SHP77 treated with DMSO at 0.1 percent for 48 hours (cell line): ENCODE results near the gene KRTAP20-1.

ENCODE experiments used
- DNase-seq: peaks from one replicate; lab custom pipeline; 2025; lab: John Stamatoyannopoulos, UW

Gene KRTAP20-1

DNA sequence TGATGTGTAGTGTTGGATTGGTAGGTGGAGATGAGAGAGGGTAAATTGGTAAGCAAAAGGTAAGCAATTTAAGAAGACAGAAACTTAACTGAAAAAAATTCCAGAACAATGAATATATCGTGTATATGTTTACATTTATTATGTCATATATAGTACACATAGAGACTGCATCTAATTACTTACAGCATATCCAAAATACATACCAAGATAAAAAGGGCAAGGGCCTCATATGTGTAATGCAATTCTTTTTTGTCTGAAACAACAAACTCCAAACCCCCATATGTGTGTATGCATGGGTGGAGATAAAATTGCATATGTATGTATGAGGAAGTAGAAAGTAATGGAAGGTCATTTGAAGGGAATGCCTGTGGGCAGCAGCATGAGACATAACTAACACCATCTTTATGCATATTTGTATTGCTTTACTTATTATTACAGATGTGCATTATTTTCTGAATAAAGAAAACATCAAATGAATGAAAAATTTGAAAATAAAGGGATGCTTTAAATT is 30.7 kb downstream of the KRTAP20-1 start:
- no peak for DNase-seq

DNA sequence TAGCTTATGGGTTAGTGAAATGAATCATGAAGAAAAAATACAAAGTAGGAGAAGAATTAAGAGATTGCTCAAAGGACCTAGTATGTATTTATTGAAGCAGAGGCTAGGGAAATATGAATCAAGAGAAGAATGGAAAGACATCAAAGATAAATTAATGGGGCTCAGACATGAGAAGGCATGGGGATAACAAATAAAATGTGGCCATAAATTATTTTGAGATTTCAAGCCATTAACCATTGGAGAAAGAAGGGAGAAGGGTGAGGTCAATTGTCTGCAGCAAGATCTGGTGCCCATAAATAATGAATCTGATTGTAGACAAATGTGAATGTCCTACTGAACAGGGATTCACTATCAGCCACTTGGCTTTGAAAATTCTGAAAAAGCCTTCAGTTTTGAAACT is 36.7 kb downstream of the KRTAP20-1 start:
- no peak for DNase-seq
